SK-N-MC (cell line): ENCODE results near the gene ATP6V0A1.

Experiments used
- EZH2 ChIP-seq: fragments of 200-600 bp; sonication (generic); IDR thresholded peaks from one replicate; pipeline ENCODE4 v1.6.1; 2017; ENCODE audit warnings: antibody characterized with exemption
- POLR2AphosphoS5 ChIP-seq: IDR thresholded peaks from 2 replicates; pipeline ENCODE4 v1.6.1; 2012; ENCODE audit warnings: mild to moderate bottlenecking, low read depth, low read length, borderline replicate concordance

- TF ChIP-seq EZH2: no peak
- no peak for TF ChIP-seq POLR2AphosphoS5
Observed at GRCh38 chr17:42518046-42518754, 59.5 kb downstream of the ATP6V0A1 start.
